Hematopoietic multipotent progenitor cell treated with erythropoietin and hydrocortisone succinate and interleukin-3 and kit ligand, for 6 days (in vitro differentiated cells): ENCODE results near the gene NKIRAS2.
"Not testable (repeated sequence)": the region's sequence is repeated elsewhere in the genome, so short reads cannot be mapped to it uniquely, and the experiment has no call there.

Experiments used
- DNase-seq: peaks from one replicate; pipeline ENCODE4 v3.0.0-alpha.2; 2015

Gene NKIRAS2

GRCh38 chr17:42000413-42001133 lies 19.3 kb upstream of the NKIRAS2 start:
- DNase-seq: no peak

DNA sequence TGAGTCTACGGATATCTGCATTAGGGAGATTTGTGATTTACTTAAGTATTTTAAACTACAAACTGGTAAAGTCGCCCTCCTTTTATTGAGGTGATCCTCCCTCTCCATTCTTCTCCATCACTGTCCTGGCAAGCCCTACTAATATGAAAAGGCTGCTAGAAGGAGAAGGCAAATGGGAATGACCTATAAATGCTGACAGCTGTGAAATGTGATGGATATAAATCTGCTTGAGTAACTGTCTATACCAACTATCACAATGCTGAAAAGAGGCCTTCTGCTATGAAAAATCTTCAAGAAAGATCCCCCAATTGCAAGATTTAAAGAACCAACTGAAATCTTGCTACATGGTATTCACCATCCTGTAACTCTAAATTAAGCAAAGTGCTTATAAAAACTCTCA lies 18.2 kb upstream of the NKIRAS2 start:
- no peak for DNase-seq

DNA sequence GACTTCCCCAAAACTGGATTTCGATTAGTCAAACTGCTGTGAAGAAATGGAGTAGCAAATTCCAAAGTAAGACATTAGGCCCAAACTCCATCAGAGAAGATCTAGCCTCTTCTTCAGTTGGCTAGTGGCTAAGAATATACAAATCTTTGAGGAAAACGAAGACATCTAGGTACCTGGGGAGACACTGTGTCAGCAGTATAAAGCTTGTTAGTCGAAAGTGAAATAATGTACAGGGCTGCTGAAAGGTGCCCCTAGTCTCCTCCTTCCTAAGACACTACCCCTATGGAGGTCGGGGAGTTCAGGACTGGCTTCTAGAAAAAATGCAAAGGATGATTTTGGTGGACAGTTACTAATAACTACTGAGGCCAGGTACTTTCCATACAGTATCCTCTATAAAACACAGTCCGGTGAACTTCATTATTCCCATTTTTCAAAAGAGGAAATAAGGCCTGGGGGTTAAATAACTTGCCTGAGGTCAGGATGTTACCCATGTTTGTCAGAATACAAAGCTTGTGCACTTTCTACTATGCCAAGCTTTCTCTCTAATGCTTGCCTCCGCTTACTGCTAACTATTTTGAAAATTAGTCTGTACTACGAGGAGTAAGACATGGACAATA lies 17.6 kb upstream of the NKIRAS2 start:
- no peak for DNase-seq

- no peak for DNase-seq
Observed at GRCh38 chr17:42002792-42003301, 17.0 kb upstream of the NKIRAS2 start.

GRCh38 chr17:42005166-42005565 lies 14.7 kb upstream of the NKIRAS2 start:
- no peak for DNase-seq

GRCh38 chr17:42009170-42009569 lies 10.7 kb upstream of the NKIRAS2 start:
- DNase-seq: peak; percentile 28

- not testable (repeated sequence) for DNase-seq
Observed at GRCh38 chr17:42010266-42010680, 9.6 kb upstream of the NKIRAS2 start.

DNA sequence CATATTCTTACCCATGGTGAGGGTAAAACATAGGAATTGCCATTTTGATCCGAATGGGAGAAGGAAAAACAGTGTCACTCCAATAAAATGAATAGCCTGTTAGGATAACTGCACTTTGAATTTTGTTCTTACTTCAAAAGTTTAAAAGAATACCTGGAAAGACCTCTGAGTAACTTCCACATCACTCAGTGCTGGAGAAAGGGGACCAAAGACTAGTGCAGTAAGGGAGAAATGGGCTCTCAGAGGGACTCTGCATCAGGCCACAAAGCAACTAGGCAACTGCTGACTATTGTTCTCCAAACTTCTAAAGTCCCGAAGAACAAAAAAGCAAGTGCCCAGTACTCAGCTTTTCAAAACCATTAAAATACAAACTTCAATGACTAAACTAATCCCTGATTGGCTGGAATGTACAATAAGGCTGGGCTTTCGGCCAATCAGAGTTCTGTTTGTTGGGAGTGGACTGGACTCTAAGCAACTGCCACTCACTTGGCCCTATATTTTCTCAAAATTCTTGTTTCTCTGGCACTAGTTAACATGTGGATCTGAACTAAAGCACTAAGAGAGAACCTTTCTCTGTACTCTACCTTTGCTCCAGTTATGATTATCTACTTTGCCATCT lies 8.9 kb upstream of the NKIRAS2 start:
- DNase-seq: peak; percentile 72

DNA sequence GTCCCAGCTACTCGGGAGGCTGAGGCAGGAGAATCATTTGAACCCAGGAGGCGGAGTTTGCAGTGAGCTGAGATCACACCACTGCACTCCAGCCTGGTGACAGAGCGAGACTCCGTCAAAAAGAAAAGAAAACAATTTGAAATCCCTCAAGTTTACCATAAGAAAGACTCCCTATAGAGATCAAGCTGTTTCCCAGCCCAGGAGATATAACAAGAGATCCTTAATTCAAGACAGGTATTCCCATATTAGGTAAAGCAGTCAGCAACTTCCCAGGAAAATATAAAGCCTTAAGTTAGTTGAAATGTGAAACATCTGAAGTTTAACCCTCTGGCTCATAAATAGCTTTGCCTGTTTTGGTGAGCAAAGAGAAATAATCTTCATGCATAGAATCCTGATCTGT lies 7.5 kb upstream of the NKIRAS2 start:
- not testable (repeated sequence) for DNase-seq

GRCh38 chr17:42013740-42014139 lies 6.2 kb upstream of the NKIRAS2 start:
- not testable (repeated sequence) for DNase-seq

DNA sequence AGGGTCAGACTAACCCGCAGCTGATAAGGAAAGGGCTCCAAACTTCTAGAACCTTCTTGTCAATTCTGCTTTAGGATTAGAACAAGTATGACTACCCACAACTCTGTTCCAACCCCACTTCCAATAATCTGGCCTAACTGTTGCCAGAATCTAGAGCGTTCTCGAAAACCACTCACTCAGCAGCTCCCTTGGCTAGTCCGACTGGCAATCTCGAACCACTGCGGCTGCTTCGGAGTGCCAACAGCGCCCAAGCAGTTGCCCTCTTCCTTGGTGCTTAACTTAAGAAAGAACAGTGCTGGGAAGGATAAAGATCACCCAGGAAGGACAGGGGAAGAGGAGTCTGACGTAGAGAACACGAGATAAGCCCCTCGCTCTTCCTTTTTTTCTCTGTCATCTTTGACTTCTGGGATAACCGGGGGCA lies 3.5 kb upstream of the NKIRAS2 start:
- DNase-seq: peak; percentile 61

- DNase-seq: peak; percentile 96
Observed at GRCh38 chr17:42016941-42017865, 2.7 kb upstream of the NKIRAS2 start, which contains the start of gene DNAJC7. TSS of gene DNAJC7 (minus strand) at chr17:42017439. CDS start at chr17:42017416, 23 bp downstream.

- DNase-seq: peak; percentile 76
Observed at GRCh38 chr17:42017866-42018200, 2.1 kb upstream of the NKIRAS2 start.

GRCh38 chr17:42018339-42018738 lies 1.6 kb upstream of the NKIRAS2 start:
- DNase-seq: peak; percentile 72

DNA sequence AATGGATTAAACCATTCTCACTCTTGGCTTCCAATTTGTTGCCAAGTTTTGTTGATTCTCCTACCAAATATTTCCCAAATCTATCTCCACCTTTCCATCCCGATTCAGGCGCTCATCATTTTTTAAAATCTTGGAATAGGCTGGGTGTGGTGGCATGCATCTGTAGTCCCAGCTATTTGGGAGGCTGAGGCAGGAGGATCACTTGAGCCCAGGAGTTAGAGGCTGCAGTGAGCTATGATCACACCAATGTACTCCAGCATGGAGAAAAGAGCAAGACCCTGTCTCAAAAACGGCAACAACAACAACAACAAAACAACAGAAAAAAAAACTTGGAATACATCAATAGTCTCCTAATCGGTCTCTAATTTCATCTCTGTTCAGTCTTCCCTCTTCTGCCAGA lies 902 bp upstream of the NKIRAS2 start:
- DNase-seq: no peak

- not testable (repeated sequence) for DNase-seq
Observed at GRCh38 chr17:42020845-42021244, 955 bp downstream of the NKIRAS2 start.

- DNase-seq: peak; percentile 33
Observed at GRCh38 chr17:42023524-42024349, 3.8 kb downstream of the NKIRAS2 start.

- no peak for DNase-seq
Observed at GRCh38 chr17:42025191-42025579, 5.3 kb downstream of the NKIRAS2 start.

DNA sequence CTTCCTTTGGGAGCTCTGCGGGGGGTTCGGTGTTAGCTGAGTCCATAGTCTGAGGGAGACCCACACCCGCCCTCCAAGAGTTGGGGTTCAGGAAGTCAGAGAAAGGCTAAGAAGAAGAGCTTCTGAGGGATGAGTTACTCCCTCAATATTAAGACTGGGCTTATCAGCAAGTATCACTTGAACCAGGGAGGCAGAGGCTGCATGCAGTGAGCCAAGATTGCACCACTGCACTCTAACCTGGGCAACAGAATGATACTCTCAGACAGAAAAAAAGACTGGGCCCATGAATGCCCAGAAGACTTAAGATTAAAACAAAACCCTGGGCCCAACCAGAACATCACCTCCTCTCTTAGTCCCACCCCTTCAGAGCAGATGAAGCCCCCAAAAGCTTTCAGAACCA lies 6.0 kb downstream of the NKIRAS2 start:
- DNase-seq: peak; percentile 73

DNA sequence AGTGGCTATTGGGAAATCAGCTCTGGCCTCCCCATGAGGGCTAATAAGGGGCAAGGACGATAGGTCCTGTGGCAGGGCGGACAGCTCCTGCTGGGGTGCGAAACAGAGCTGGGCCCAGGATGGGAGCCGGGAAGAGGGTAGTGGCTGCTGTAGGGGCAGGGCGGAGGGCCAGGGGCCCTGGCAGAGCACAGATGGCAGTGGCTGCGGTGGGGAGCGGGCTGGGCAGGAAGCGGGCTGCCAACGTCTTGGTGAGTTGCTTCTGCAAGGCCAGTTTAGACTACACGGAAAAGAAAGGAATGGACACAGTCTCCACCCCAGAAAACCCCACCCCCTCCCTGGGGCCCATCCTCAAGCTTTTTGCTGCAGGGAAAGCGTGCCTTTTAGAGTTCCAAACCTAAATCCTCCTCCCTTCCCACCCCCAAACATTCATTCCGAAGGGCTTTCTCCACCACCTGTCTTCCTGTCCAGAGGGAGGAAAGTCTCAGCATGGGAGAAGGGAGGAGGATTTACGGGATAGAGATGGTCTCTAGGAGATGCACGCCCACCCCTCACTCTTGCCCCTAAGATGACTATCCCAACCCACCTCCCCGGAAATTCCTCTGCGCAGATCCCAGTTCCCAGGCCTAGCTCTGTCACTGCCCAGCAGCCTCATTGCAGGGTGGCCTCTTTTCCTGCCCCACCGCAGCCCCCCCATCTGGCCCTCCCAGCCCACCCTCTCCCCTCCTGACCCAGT lies 7.1 kb downstream of the NKIRAS2 start:
- peak; percentile 63 for DNase-seq

- no peak for DNase-seq
Observed at GRCh38 chr17:42027590-42027889, 7.7 kb downstream of the NKIRAS2 start.
